GM12873 (cell line): ENCODE data around the gene PLEKHM3.

ENCODE experiments used
- TF ChIP-seq, protein P1 (sequence below): IDR thresholded peaks from 2 replicates; pipeline ENCODE4 v1.5.1; 2012; ENCODE audit warnings: low read depth, mild to moderate bottlenecking, moderate library complexity, low read length, control low read depth; ENCODE audit not compliant: insufficient read depth; ENCODE audit errors: missing control alignments

PLEKHM3 gene

GRCh38 chr2:207805566-207806226 is 219.6 kb downstream of the PLEKHM3 start:
- TF ChIP-seq, protein P1, sequence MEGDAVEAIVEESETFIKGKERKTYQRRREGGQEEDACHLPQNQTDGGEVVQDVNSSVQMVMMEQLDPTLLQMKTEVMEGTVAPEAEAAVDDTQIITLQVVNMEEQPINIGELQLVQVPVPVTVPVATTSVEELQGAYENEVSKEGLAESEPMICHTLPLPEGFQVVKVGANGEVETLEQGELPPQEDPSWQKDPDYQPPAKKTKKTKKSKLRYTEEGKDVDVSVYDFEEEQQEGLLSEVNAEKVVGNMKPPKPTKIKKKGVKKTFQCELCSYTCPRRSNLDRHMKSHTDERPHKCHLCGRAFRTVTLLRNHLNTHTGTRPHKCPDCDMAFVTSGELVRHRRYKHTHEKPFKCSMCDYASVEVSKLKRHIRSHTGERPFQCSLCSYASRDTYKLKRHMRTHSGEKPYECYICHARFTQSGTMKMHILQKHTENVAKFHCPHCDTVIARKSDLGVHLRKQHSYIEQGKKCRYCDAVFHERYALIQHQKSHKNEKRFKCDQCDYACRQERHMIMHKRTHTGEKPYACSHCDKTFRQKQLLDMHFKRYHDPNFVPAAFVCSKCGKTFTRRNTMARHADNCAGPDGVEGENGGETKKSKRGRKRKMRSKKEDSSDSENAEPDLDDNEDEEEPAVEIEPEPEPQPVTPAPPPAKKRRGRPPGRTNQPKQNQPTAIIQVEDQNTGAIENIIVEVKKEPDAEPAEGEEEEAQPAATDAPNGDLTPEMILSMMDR: no peak

- TF ChIP-seq, protein P1: no peak
Measured at GRCh38 chr2:207802650-207803049, 222.7 kb downstream of the PLEKHM3 start.

GRCh38 chr2:207801259-207801658 is 224.1 kb downstream of the PLEKHM3 start:
- TF ChIP-seq, protein P1: no peak

DNA sequence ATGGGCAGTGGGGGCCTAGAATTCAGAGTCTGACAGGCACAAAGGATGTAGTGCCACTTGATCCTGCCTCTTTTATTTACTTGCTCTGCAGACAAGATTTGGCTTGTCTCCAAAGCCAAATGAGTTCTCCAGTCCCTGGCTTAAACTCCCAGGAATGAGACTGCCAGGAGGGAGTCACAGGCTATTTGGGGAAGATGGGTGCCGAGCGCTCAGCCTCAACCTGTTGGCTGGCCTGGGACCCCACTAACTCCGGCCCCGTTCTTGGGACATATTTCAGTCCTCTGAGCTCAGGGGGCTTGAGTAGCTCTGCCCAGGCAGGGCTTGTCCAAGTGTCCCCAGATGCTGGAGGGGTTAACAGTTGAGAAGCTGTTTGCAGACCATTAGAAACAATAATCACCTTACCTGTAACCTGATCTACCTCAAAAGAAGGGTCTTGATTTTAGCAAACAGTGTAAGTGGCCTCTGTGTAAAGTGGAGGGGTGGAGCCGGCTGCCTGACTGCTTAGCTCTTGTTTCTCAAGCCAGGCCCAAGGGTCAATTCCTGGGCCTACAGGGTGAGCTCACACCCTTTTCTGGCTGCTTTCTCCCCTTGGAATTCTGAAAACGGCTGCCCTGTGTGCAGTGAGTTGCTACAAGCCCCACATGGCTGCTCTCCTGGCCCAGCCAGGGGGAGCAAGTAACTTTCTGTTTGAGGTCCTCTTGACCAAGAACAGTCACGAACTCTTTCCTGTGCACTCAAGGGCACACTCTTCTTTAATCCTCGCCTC is 228.6 kb downstream of the PLEKHM3 start:
- TF ChIP-seq, protein P1: no peak

DNA sequence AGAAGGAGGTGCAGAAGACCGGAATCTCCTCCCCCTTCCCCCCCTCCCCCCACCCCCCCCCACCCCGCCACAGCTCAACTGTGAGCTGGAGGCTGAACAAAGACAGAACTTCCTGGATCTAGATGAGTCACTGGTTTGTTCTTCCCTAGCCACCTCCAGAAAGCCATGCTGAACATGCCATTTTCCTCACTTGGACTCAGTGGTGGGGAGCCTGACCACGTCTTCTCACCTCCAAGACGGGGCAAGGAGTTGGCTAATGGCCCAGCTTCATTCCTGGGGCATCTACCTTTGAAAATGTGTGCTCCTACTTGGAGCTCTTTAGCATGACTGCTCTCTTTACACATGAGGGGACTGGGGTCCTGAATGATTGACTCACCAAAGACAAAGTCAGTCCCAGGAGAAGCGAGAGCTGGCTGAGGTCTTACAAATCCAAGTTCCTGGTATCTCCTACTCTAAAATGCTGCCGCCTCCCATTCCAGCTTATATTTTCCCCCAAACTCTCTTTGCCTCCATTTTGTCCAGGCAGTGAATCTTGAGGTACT is 233.0 kb downstream of the PLEKHM3 start:
- TF ChIP-seq, protein P1: no peak

GRCh38 chr2:207791579-207792243 is 233.6 kb downstream of the PLEKHM3 start:
- TF ChIP-seq, protein P1: no peak

DNA sequence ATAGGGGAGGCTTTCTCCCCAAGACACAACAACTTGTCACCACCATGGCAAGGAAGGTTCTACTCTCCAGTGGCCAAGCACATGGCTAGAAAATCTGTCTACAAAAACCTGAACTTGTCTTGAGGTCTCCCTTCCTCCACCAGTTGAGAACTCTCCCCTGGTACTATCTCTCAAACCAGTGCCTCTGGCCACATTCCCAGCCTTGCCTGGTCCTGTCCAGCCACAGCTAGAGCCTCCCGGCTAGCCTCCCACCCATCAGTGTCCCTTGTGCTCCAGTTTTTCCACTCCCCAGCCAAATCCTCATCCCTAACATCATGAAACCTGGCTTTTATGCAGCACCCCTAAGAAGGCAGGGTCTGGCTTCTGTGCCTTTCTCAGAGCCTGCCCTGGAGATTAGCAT is 234.4 kb downstream of the PLEKHM3 start:
- TF ChIP-seq, protein P1: no peak
